GM12878 (cell line): ENCODE data around the gene RNF181. TPM values are rescaled to one million over a fixed set of nuclear protein-coding genes. Genes with fewer than 3 reads are reported as not detected.

Source experiments
- ATAC-seq: fragments of 200-7000 bp; cut with Tn5 transposase; 3 replicates; pipeline ENCODE4 v1.9.1; 2020; ENCODE audit warnings: mild to moderate bottlenecking, moderate library complexity
- BruUV-seq: library from RNA; stranded (reverse); fragments of 400-500 nt; replicated peaks from 2 replicates; lab custom pipeline; 2021; lab: Mats Ljungman, UMichigan
- CTCF ChIA-PET: fragments of 300-600 bp; sonication (Branson Sonifier 250); formaldehyde crosslinking; extraction: SDS; loops from one replicate; lab custom pipeline; 2021; ENCODE audit warnings: inconsistent platforms; lab: Yijun Ruan, JAX
- POLR2A ChIA-PET: fragments of 350-600 bp; formaldehyde crosslinking; extraction: SDS; loops from one replicate; lab custom pipeline; 2021; ENCODE audit warnings: inconsistent platforms; lab: Charles Lee
- RAD21 ChIA-PET: fragments of 300-600 bp; sonication (Branson Sonifier 250); formaldehyde crosslinking; loops from one replicate; lab custom pipeline; 2023; ENCODE audit warnings: antibody characterized with exemption; ENCODE audit not compliant: unreplicated experiment; lab: Charles Lee
- SMC1A ChIA-PET: fragments of 300-600 bp; sonication (Branson Sonifier 250); formaldehyde crosslinking; loops from one replicate; lab custom pipeline; 2023; ENCODE audit not compliant: unreplicated experiment, uncharacterized antibody; lab: Charles Lee
- DNase-seq: peaks from one replicate; pipeline ENCODE4 v3.0.0-alpha.2; 2011; ENCODE audit warnings: low read depth, low spot score
- FAIRE-seq: peaks from 3 replicates; lab custom pipeline; 2011; peaks lifted over from hg19 to GRCh38; lab: Jason Lieb, UNC
- H2AFZ ChIP-seq: 2 replicates; pipeline ENCODE4 v1.6.0; 2011; ENCODE audit warnings: low read depth, low read length, control low read depth; ENCODE audit not compliant: control insufficient read depth
- H3K27ac ChIP-seq: 2 replicates; pipeline ENCODE4 v1.5.1; 2011; ENCODE audit warnings: control low read depth; ENCODE audit not compliant: control insufficient read depth, insufficient read depth
- H3K27me3 ChIP-seq, 2 experiments: replicated peaks in 1 of 2; 2 replicates each; pipeline versions ENCODE4 v1.6.0 to v1.6.1; 2011; ENCODE audit warnings: low read length in 1 of 2; ENCODE audit not compliant: control insufficient read depth in 2 of 2, insufficient read depth in 2 of 2
- H3K36me3 ChIP-seq, 2 experiments: 2 replicates each; pipeline ENCODE4 v1.5.1; 2011; ENCODE audit warnings: low read length in 1 of 2; ENCODE audit not compliant: control insufficient read depth in 2 of 2, insufficient read depth in 2 of 2
- H3K4me1 ChIP-seq: 2 replicates; pipeline ENCODE4 v1.6.1; 2011; ENCODE audit warnings: mild to moderate bottlenecking, low read length, moderate library complexity, mixed read lengths; ENCODE audit not compliant: control insufficient read depth, insufficient read depth
- H3K4me2 ChIP-seq: 2 replicates; pipeline ENCODE4 v1.6.0; 2011; ENCODE audit warnings: control low read depth; ENCODE audit not compliant: control insufficient read depth, insufficient read depth
- H3K4me3 ChIP-seq: fragments of 200-600 bp; sonication (generic); 2 replicates; pipeline ENCODE4 v1.5.1; 2016
- H3K79me2 ChIP-seq: 2 replicates; pipeline ENCODE4 v1.6.0; 2011; ENCODE audit warnings: low read length; ENCODE audit not compliant: control insufficient read depth, insufficient read depth
- H3K9ac ChIP-seq: 2 replicates; pipeline ENCODE4 v1.8.0; 2011; ENCODE audit warnings: low read length, control low read depth, mixed read lengths; ENCODE audit not compliant: control insufficient read depth, insufficient read depth
- H3K9me3 ChIP-seq: replicated peaks from 3 replicates; pipeline ENCODE4 v1.5.1; 2011; ENCODE audit warnings: mild to moderate bottlenecking, low read length; ENCODE audit not compliant: control insufficient read depth, insufficient read depth
- H4K20me1 ChIP-seq: 2 replicates; pipeline ENCODE4 v1.6.0; 2011; ENCODE audit not compliant: control insufficient read depth, insufficient read depth
- BACH1 ChIP-seq: fragments of 450-650 bp; IDR thresholded peaks from 2 replicates; pipeline ENCODE4 v1.6.1; 2017; ENCODE audit warnings: mild to moderate bottlenecking, borderline replicate concordance
- CBX3 ChIP-seq: fragments of 200-600 bp; sonication (generic); IDR thresholded peaks from 2 replicates; pipeline ENCODE4 v1.6.1; 2016; ENCODE audit warnings: low read depth, borderline replicate concordance
- CHD2 ChIP-seq: IDR thresholded peaks from 2 replicates; pipeline ENCODE4 v1.6.1; 2011; ENCODE audit warnings: low read depth, low read length, improper control_type of control experiment, borderline replicate concordance
- CHD4 ChIP-seq: fragments of 200-600 bp; sonication (generic); IDR thresholded peaks from 2 replicates; pipeline ENCODE4 v1.6.1; 2016; ENCODE audit warnings: mild to moderate bottlenecking
- EP300 ChIP-seq, 2 experiments: fragments of 150-350 bp in 1 of 2; IDR thresholded peaks; 2 replicates each; pipeline ENCODE4 v1.6.1; 2011 to 2012; ENCODE audit warnings: low read depth in 2 of 2, low read length in 2 of 2, borderline replicate concordance in 1 of 2, improper control_type of control experiment in 1 of 2, inconsistent platforms in 1 of 2; ENCODE audit not compliant: control insufficient read depth in 1 of 2
- ESRRA ChIP-seq: IDR thresholded peaks from 2 replicates; pipeline ENCODE4 v1.6.1; 2012; ENCODE audit warnings: mild to moderate bottlenecking, low read length, improper control_type of control experiment
- EZH2 ChIP-seq: IDR thresholded peaks from 2 replicates; pipeline ENCODE4 v1.6.1; 2012; ENCODE audit warnings: low read depth, mild to moderate bottlenecking, control low read depth, inconsistent platforms, low read length, borderline replicate concordance; ENCODE audit not compliant: control insufficient read depth
- GABPA ChIP-seq: IDR thresholded peaks from 2 replicates; pipeline ENCODE4 v1.6.1; 2014; ENCODE audit warnings: antibody characterized with exemption, low read depth, mild to moderate bottlenecking, inconsistent platforms
- NFXL1 ChIP-seq: fragments of 450-650 bp; IDR thresholded peaks from 2 replicates; pipeline ENCODE4 v1.6.1; 2017; ENCODE audit warnings: antibody characterized with exemption, mild to moderate bottlenecking, borderline replicate concordance
- NR2C2 ChIP-seq: IDR thresholded peaks from 2 replicates; pipeline ENCODE4 v1.6.1; 2011; ENCODE audit warnings: borderline replicate concordance, low read depth; ENCODE audit not compliant: control insufficient read depth, insufficient read length
- NR2F1 ChIP-seq: fragments of 450-650 bp; conservative IDR thresholded peaks from 2 replicates; pipeline ENCODE4 v1.6.1; 2017; ENCODE audit warnings: mild to moderate bottlenecking
- PBX3 ChIP-seq: IDR thresholded peaks from 2 replicates; pipeline ENCODE4 v1.6.1; 2011; ENCODE audit warnings: mild to moderate bottlenecking, low read depth, low read length, moderate library complexity; ENCODE audit not compliant: insufficient replicate concordance
- SIX5 ChIP-seq: IDR thresholded peaks from 2 replicates; pipeline ENCODE4 v1.6.1; 2011; ENCODE audit warnings: mild to moderate bottlenecking, low read depth, low read length, moderate library complexity; ENCODE audit not compliant: severe bottlenecking
- SPI1 ChIP-seq: IDR thresholded peaks from 2 replicates; pipeline ENCODE4 v1.6.1; 2011; ENCODE audit warnings: low read depth, mild to moderate bottlenecking, low read length, moderate library complexity, borderline replicate concordance; ENCODE audit not compliant: insufficient read depth
- SRF ChIP-seq, 2 experiments: IDR thresholded peaks; 2 replicates each; pipeline ENCODE4 v1.6.1; 2011; ENCODE audit warnings: low read depth in 2 of 2, low read length in 2 of 2, mild to moderate bottlenecking in 1 of 2, moderate library complexity in 1 of 2
- YBX1 ChIP-seq: fragments of 450-650 bp; IDR thresholded peaks from 2 replicates; pipeline ENCODE4 v1.6.1; 2016; ENCODE audit warnings: antibody characterized with exemption
- ZBED1 ChIP-seq: IDR thresholded peaks from 2 replicates; pipeline ENCODE4 v1.6.1; 2016; ENCODE audit warnings: borderline replicate concordance
- WGBS: methylation state at CpG from one replicate; pipeline ENCODE4 v1.1.6; 2016; ENCODE audit warnings: low lambda C conversion rate; ENCODE audit not compliant: insufficient replicate concordance, insufficient coverage; ENCODE audit errors: missing lambda C conversion rate; 5-methylcytosine and 5-hydroxymethylcytosine counted together
- in situ Hi-C: fragments of 300-500 bp; cut with MboI; formaldehyde crosslinking; loops from 9 replicates; pipeline ENCODE4 v1.14.3; 2018; ENCODE audit warnings: mixed read lengths
- intact Hi-C: fragments of 100-400 bp; cut with micrococcal nuclease; formaldehyde crosslinking; loops from one replicate; pipeline ENCODE4 v1.14.2; 2022; ENCODE audit not compliant: unreplicated experiment
- polyA plus RNA-seq, 11 experiments: library from polyadenylated mRNA; depleted of rRNA in 4 of 11; unstranded in 6 of 11; stranded (reverse) in 5 of 11; fragments of >200 nt; fragmentation: Nextera tagmentation in 4 of 11; fragmentation: Illumina TruSeq in 1 of 11; extraction: Ambion mirVana in 4 of 11; extraction: Trizol in 1 of 11; gene quantifications; 1 replicate in 1 of 11; 2 replicates in 10 of 11; pipeline versions ENCODE4 v1.2.1 to v1.2.3, GENCODE V29; 2011 to 2016; ENCODE audit warnings: inconsistent platforms in 2 of 11, missing spikeins in 2 of 11, low read depth in 1 of 11
- total RNA-seq, 4 experiments: library from RNA; depleted of rRNA in 3 of 4; stranded (reverse); fragments of >200 nt in 3 of 4; fragmentation: Illumina TruSeq in 1 of 4; extraction: Trizol in 1 of 4; gene quantifications; 2 replicates each; pipeline versions ENCODE4 v1.2.1 to v1.2.3, GENCODE V29; 2013 to 2021

The RNF181 gene
- total and polyA plus RNA-seq, 10 of the 15 experiments (the other 5 are each of a cell fraction or from before 2014, with no cell fraction given): 101 to 409 (median 213) TPM

- ChIA-PET CTCF (interaction anchor here (1.3 to 1.7 kb wide), 2 partner anchors 38 to 77 kb away, joined by 3 read pairs; no protein-coding TSS in a partner anchor), SMC1A (no interaction called here), RAD21 (interaction anchor here (0.7 to 1.1 kb wide), 2 partner anchors 75 to 212 kb away, joined by 3 read pairs; no protein-coding TSS in a partner anchor), POLR2A (interaction anchor here (0.6 to 1.2 kb wide), 5 partner anchors 12 to 304 kb away, joined by 3 to 6 read pairs (median 4); partner anchors contain the start of gene GNLY)
- ATAC-seq: no peak
- in situ Hi-C loops: no loop called here
- Histone ChIP-seq H3K4me2 (no peak overlapping the region), H3K36me3 (peaks cover 9 to 35% of the 10 kb centered on the region in 2 experiments), H3K27me3 (no peaks in the 10 kb centered on the region), H3K9me3 (no peaks in the 10 kb centered on the region), H2AFZ (no peak overlapping the region), H3K27ac (no peak overlapping the region), H3K4me1 (no peaks in the 10 kb centered on the region), H3K9ac (no peak overlapping the region), H3K79me2 (no peaks in the 10 kb centered on the region), H4K20me1 (no peaks in the 10 kb centered on the region), H3K4me3 (no peak overlapping the region)
- TF ChIP-seq CBX3: no peak
- no TSS peak for BruUV-seq
- DNase-seq: no peak
- intact Hi-C loops: no loop called here
- WGBS: 68% methylated on average over 2 of the region's 3 CpGs
- no peak for FAIRE-seq
These were observed 35.8 kb downstream of the RNF181 start for GRCh38 chr2:85631316-85631715.

- POLR2A ChIA-PET: no interaction called here
- no peak overlapping the region for H3K27ac ChIP-seq
- in situ Hi-C loops: loop anchor here (5.0 kb wide), 1 partner anchor 72 kb away; no protein-coding TSS in a partner anchor
- intact Hi-C loops: loop anchor here (5.0 kb wide), 2 partner anchors 87 to 177 kb away; no protein-coding TSS in a partner anchor
- H4K20me1 ChIP-seq: no peaks in the 10 kb centered on the region
- no peak overlapping the region for H2AFZ ChIP-seq
- H3K4me2 ChIP-seq: no peak overlapping the region
- no peak for ATAC-seq
- DNase-seq: no peak
- RAD21 ChIA-PET: interaction anchor here (0.9 to 3.4 kb wide), 2 partner anchors 13 to 70 kb away, joined by 3 to 20 read pairs; no protein-coding TSS in a partner anchor
- WGBS: 90% methylated on average over 8 of the region's 8 CpGs
- H3K79me2 ChIP-seq: no peaks in the 10 kb centered on the region
- H3K27me3 ChIP-seq: no peaks in the 10 kb centered on the region
- FAIRE-seq: no peak
- no peak overlapping the region for H3K4me3 ChIP-seq
- no peak overlapping the region for H3K9ac ChIP-seq
- H3K36me3 ChIP-seq: peaks cover 24 to 38% of the 10 kb centered on the region in 2 experiments
- SMC1A ChIA-PET: interaction anchor here (0.7 to 3.4 kb wide), 7 partner anchors 13 to 215 kb away, joined by 3 to 71 read pairs (median 3); no protein-coding TSS in a partner anchor
- BruUV-seq: no TSS peak
- no peaks in the 10 kb centered on the region for H3K4me1 ChIP-seq
- H3K9me3 ChIP-seq: no peaks in the 10 kb centered on the region
- CTCF ChIA-PET: interaction anchor here (0.6 to 5.2 kb wide), 6 partner anchors 21 to 609 kb away, joined by 3 to 162 read pairs (median 14); no protein-coding TSS in a partner anchor
- TF ChIP-seq CHD2 (no peak), NFXL1 (no peak), NR2F1 (no peak), EP300 (IDR thresholded peaks at IDR 0.05; ENCODE audit: borderline replicate concordance in 1 of 2, control insufficient read depth in 1 of 2, low read depth in 2 of 2, low read length in 2 of 2) (no peak), ZBED1 (no peak), SPI1 (no peak), BACH1 (no peak), NR2C2 (no peak), SIX5 (no peak), ESRRA (no peak), GABPA (no peak), CHD4 (no peak), PBX3 (no peak), EZH2 (no peak), YBX1 (no peak), SRF (IDR thresholded peaks at IDR 0.05; ENCODE audit: low read depth in 2 of 2, low read length in 2 of 2) (no peak)
These were observed 39.5 kb downstream of the RNF181 start for GRCh38 chr2:85635011-85635410.
